ENCODE results near the gene BTBD6.

- no peak for TF ChIP-seq POU6F1 (CRISPR knock-in tag; IDR thresholded peaks at IDR 0.05; ENCODE audit: borderline replicate concordance, low read depth)
- no peak for TF ChIP-seq RARB (CRISPR knock-in tag; IDR thresholded peaks at IDR 0.05)
- TF ChIP-seq OSR1 (CRISPR knock-in tag; IDR thresholded peaks at IDR 0.05) = no peak
- TF ChIP-seq ZFP3 (CRISPR knock-in tag; IDR thresholded peaks at IDR 0.05) = no peak
- no peak for TF ChIP-seq ISL1 (CRISPR knock-in tag; IDR thresholded peaks at IDR 0.05)
- no peak for TF ChIP-seq ESRRG (CRISPR knock-in tag; IDR thresholded peaks at IDR 0.05)
These were observed 39.6 kb upstream of the BTBD6 start for GRCh38 chr14:105208738-105209075.
